HG02588 (cell line): Measurements from ENCODE around the gene TSPYL2.

Experiments used
- ATAC-seq: cut with Tn5 transposase; IDR thresholded peaks from one replicate; pipeline ENCODE4 v1.9.1; 2021; ENCODE audit warnings: mild to moderate bottlenecking, moderate library complexity; ENCODE audit not compliant: unreplicated experiment

The TSPYL2 gene

DNA sequence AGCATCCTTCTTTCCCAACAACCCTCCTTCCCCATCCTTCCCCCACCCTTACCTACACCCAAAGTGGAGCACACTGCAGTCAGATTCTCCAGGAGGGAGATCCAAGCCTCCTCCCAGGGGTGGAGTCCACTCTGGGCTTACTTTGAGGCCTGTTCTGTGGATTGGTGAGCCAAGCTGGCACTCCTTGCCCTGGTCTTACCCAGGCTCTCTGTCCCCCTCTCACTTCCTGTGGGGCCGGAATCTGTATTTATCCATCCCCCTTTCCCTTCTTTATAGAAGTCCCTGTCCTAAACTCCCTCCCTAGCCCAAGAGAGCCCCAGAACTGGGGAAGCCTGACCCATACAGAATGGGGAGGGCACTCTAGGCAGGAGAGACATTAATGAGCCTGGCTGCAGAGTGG lies 3.2 kb upstream of the TSPYL2 start:
- no peak for ATAC-seq

DNA sequence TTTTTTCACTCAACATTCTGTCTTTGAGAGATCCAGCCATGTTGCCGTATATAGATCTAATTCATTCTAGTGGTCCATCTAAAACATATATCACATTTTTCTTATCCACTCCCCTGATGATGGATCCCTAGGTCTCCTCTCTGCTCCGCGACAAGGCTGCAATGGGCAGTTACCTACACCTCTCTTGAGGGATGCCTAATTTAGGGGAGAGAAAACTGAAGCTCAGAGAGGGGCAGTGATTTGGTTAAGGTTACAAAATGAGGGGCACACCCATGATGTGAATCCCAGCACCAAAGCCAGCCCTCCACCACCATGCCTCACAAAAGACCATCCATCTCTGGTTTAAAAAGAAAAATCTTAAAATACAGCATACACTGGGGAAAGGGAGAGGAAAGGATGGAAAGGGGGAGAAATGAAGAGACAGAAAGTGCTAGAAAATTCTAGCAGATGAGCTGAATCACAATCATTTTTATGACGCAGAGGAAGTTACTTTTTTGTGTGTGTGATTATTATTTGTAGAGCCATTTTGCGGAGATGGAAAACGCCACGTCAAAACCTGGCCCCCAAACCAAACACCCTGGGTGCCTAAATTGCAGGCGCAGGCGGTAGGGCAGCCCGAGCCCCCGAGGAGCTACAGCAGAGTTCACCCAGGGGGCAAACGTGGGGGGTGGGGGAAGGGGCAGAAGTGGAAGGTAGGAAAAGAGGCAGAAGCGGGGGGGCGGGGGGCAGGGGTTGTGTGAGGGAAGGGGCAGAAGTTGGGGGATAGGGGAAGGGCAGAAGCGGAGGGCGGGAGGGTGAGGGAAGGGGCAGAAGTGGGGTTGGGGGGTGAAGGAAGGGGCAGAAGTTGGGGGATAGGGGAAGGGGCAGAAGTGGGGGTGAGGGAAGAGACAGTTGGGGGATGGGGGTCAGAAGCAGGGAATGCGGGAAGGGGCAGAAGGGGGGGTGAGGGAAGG lies 1.3 kb upstream of the TSPYL2 start:
- no peak for ATAC-seq

DNA sequence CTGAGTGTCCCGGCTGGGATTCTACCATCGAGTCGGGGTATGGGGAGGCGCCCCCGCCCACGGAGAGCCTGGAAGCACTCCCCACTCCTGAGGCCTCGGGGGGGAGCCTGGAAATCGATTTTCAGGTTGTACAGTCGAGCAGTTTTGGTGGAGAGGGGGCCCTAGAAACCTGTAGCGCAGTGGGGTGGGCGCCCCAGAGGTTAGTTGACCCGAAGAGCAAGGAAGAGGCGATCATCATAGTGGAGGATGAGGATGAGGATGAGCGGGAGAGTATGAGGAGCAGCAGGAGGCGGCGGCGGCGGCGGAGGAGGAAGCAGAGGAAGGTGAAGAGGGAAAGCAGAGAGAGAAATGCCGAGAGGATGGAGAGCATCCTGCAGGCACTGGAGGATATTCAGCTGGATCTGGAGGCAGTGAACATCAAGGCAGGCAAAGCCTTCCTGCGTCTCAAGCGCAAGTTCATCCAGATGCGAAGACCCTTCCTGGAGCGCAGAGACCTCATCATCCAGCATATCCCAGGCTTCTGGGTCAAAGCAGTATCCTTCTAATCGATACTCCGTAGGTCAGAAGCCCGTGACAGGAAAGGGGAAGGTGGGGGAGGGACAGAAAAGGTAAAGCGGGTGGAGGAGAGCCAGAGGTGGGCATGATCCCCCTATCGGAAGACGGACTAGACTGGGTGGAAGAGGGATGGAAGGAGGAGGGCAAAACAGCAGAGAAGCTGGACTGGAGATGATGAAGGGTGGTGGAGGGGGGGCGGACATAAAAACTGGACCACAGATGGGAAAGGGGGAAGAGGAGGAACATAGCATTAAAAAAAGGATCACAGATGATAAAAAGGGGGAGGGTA lies 828 bp downstream of the TSPYL2 start:
- no peak for ATAC-seq

DNA sequence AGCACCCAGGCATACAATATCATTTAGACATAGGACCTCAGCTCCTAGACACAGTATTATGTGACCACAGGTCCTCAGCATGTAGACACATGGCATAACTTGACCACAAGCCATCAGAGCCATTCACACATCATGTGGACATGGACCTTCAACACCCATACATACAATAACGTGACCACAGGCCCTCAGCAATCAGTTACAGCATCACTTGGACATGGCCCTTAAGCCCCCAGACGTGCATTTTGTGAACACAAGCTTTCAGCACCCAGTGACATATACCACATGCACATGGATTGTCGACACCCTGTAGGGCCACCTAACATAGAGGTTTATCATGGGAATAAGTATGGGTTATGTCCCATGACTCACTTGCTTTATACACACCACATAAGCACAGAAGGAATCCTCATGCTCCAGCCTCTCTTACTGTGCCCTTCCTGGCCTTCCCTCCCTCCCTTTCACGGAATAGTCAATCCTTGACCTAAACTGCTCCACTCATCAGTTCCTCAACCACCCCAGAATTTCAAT lies 1.9 kb downstream of the TSPYL2 start:
- no peak for ATAC-seq

DNA sequence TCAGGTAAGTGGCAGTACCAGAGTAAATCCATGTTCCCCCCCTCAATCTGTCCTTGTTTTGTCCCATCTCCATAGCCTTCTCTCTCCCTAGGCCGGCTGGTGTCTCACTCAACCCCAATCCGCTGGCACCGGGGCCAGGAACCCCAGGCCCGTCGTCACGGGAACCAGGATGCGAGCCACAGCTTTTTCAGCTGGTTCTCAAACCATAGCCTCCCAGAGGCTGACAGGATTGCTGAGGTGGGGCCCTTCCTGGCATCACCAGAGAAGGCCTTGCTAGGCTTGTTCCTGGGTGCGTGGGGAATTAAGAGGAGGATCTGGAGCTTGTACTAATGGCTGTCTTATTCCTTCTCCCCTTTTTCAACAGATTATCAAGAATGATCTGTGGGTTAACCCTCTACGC lies 2.7 kb downstream of the TSPYL2 start:
- ATAC-seq = no peak

DNA sequence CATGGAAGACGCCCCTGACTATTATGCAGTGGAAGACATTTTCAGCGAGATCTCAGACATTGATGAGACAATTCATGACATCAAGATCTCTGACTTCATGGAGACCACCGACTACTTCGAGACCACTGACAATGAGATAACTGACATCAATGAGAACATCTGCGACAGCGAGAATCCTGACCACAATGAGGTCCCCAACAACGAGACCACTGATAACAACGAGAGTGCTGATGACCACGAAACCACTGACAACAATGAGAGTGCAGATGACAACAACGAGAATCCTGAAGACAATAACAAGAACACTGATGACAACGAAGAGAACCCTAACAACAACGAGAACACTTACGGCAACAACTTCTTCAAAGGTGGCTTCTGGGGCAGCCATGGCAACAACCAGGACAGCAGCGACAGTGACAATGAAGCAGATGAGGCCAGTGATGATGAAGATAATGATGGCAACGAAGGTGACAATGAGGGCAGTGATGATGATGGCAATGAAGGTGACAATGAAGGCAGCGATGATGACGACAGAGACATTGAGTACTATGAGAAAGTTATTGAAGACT lies 3.6 kb downstream of the TSPYL2 start:
- ATAC-seq = no peak

DNA sequence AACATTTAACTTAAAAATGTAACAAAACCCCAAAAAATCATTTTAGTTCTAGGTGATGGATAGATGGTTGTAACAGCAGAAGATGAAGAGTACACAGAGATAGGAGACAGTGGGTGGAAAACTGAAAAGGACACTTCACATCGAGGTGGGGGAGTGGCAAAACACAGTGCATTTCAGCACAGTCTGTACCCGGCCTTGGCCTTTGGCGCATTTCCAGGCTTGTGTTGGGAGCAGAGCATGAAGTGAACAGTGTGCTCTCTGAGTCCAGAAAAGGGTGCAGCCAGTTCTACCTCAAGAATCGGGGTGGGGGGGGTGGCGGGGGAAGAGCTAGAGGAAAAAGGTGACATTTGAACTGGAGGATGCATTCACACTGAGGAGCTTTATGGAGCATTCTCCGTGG lies 4.3 kb downstream of the TSPYL2 start:
- ATAC-seq = no peak

DNA sequence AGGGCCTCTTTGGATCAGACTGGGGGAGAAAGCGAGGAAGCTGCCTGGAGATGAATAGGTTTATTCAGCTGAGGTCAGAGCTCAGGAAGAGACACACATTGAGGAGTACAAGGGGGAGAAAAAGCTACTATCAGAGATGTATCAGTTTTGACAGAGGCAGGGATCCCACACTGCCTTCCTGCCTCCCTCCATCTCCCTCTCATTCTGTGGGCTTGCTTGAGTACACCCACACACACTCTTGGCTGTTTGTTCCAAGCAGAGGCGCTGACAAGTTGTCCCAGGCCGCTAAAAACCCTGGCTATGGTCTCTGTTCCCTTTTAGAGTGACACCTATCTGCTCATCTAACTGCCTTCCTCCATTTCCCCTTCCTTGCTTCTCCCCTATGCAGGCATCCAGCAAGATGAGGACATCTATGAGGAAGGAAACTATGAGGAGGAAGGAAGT lies 5.2 kb downstream of the TSPYL2 start:
- no peak for ATAC-seq

DNA sequence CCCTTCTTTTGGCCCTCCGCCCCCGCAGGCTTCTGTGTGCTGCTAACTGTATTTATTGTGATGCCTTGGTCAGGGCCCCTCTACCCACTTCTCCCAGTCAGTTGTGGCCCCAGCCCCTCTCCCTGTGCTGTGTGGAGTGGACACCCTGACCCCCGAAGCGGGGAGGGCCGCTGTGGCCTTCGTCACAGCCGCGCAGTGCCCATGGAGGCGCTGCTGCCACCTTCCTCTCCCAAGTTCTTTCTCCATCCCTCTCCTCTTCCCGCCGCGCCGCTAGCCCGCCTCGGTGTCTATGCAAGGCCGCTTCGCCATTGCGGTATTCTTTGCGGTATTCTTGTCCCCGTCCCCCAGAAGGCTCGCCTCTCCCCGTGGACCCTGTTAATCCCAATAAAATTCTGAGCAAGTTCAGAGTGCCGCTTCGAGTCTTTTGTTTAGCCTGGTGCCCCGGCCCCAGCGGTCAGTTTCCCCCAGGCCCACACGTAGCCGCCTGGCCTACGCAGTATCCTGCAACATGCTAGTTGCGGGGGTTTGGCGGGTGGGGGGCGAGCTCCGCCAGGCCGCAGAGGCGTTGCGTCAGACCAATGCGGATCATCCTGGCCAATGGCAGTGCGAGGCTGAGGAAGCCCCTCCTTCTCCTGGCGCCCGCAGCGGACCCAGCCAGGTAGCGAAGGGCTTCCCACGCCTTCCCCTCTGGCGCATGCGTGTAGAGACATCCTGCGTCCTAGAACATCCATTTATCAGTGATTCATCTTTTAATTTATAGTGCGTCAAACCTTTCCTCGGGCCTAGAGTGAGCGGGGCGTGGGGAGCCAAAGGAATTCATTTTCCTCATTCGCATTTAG lies 6.2 kb downstream of the TSPYL2 start:
- ATAC-seq = peak; percentile 65

DNA sequence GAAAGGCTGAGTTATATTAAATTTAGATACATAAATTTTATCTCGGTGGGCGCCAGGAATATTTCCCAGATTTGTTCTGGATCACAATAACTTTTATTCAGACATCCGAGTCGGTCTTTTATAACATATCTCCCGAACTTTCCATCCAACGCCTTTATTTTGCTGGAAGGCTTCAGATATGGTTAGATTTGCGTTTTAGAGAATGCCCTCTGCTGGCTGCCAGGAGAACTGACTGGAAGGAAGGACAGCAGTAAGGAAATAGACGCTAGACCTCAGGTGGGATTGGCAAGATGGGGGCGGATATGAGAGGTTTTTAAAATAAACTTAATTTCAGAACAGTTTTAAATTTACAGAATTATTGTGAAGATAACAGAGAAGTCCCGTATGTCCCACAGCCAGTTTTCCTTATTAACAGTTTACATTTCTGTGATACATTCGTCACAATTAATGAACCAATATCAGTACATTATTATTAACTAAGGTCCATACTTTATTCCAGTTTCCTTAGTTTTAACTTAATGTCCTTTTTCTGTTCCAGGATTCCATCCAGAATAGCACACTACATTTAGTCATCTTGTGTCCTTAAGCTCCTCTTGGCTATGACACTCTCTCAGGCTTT lies 7.2 kb downstream of the TSPYL2 start:
- no peak for ATAC-seq

DNA sequence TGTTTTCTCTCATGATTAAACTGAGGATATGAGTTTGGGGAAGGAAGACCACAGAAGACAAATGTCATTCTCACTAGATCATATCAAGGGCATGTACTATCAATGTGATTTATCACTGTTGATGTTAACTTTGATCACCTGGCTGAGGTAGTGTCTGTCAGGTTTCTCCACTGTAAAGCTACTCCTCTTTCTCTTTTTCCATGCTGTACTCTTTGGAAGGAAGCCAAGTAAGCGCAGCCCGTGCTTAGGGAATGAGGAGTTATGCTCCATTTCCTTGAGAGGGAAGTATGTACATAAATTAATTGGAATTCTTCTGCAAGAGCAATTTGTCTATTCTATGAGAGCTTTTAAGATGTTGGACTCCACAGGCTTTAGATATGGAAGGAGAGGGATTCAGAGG lies 7.8 kb downstream of the TSPYL2 start:
- no peak for ATAC-seq

DNA sequence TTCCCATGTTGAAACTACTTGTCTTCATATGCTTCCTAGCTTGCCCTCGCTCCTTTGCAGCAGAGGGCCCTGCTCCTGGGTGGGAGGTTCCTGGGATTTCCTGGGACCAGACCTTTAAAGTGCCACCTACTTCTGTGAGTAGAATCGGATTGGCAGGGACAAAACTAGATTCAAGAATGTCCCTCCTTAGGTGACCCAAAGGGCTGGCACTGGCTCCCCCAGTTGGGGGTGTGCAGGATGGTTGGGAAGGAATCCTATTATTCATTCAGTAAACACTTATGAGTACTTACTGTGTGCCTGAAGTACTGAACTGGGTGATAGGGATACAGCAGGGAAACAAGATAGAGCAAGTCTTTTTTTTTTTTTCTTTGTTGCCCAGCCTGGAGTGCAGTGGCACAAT lies 9.2 kb downstream of the TSPYL2 start:
- no peak for ATAC-seq

DNA sequence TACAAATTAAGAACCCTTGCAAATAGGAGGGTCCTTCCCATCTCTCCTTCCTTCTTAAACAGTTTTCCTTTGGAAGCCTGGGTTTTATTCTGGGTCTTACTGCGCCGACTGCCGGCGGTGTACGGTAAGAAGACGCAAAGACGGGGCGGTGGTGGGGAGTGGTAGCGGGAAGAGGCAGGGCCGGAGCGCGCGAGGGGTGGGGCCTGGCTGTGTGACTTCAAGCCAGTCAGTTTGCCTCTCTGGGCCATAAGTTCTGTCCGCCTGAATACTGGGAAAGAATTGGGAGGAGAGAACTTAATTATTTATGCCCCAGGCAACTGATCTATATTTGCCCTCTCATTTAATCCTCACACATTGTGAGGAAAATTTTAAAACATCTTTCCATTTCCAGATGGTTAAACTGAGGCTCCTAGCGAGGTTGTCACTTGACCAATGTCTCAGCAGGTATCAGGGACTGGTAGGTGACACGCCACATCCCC lies 11.0 kb downstream of the TSPYL2 start:
- peak; percentile 44 for ATAC-seq

DNA sequence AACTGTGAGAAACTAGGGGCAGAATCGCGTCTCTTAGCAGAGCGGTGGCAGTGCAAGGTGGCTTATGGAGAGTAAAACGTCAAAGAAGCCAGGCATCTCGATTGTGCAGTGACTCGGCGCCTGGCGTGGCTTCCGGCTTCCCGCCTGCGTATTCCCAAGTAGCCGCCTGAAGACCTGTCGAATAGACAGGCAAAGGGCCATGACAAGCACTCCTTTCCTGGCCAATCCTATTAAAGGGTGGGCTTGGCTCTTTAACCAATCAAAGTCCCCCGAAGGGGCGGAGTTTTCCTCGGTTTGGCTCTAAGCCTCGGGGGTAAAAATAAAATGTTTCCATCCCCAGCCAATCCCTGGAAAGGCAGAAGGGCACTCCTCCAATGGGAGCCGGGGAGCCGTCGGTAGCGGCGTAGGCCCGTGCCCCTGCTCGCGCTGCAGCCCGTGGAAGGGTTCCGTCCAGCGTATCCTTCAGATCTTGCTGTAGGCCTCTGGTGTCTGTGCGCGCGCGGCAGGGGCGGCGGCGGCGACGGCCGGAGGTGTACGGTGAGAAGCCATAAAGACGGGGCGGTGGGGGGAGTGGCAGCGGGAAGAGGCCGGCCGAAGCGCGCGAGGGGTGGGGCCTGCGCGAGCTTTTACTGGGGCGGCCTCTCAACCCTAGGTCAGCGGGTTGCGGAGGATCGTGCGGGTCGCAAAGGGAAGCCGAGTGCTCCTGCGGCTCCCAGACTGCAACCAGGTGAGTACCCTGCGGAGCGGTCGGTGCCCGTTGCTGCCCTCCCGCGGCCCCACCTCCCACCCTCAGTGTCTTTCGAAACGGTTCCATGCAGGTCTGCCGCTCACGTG lies 11.8 kb downstream of the TSPYL2 start, which contains the start of gene KANTR:
Gene KANTR (plus strand): TSS at position 395 of the 834 bp plus-strand sequence. CDS start 30,131 bp downstream, outside the sequence.
- peak; percentile 75 for ATAC-seq

DNA sequence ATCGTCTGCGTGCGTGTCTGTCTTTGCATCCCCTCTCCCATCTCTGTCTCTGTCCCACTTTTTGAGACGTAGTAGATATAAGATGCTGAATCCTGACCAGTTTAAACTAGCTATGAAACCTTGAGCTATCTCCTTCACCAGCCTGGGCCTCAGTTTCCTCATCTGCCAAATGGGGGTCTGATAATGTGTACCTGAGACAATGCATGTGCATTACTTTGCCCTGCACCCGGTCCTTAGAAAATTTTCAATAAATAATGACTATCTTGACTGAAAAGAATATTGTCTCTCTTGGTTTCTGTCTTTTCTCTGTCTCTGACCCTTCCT lies 12.4 kb downstream of the TSPYL2 start:
- ATAC-seq = no peak

DNA sequence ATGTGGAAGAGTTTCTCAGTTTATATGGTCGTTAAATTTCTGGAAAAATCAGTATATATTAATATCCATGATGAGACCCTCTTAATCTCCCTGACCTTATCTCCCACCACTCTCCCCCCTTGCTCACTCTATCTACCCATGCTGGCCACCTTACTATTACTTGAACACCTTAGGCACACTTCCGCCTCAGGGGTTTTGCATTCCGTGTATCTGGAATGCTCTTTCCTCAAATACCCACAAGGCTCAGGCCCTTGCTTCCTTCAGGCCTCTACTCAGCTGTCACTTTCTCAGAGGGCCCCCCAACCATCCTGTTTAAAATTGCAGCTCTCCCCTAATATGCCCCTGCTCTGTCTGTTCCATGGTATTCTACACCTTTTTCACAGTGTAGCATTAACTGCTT lies 13.6 kb downstream of the TSPYL2 start:
- no peak for ATAC-seq

DNA sequence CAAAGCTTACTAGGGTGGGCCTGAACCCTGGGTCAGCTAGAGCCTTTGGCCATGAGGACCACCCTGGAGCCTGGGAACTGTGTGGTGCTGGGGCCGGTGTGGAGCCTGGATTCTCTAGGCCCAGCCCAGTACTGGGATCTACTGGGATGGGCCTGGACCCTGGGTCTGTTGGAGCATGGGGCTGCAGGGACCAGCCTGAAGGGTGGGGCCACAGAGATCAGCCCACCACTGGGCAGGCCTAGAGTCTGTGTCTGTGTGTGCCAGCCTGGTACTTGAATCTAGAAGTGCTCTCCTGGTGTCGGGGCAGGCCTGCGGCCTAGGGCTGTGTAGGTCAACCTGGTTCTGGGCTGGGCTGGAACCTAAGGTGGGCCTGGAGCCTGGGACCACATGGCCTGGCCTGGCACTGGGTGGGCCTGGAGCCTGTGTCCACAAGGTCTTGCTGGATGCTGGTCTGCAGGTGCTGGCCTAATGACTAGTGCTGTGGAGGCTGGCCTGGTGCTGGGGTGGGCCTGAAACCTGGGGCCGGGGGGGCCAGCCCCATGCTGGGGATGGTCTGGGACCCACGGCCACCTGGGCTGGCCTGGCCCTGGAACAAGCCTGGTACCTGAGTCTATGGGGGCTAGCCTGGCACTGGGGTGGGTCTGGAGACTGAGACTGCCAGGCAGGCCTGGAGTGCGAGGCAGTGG lies 32.8 kb downstream of the TSPYL2 start:
- no peak for ATAC-seq

DNA sequence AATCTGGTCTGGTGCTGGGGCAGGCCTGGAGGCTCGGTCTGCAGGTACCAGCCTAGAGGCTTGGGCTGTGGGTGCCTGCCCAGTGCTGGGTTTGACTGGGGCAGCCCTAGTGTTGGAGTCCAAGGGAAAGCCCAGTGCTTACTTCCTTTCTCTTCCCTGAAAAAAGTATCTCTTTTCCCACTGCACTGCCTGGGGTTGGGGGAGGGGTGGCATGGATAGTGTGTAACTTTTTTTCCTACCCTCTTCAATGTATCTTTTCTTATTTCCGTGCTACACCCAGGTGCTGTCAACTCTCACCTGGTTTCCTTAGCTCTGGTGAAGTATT lies 33.3 kb downstream of the TSPYL2 start:
- no peak for ATAC-seq
